HG02571 (cell line): ENCODE results near the gene PCDHGB1.
"Not testable (repeated sequence)": the region's sequence is repeated elsewhere in the genome, so short reads cannot be mapped to it uniquely, and the experiment has no call there.

Experiments used
- ATAC-seq: cut with Tn5 transposase; IDR thresholded peaks from one replicate; pipeline ENCODE4 v1.9.1; 2021; ENCODE audit warnings: mild to moderate bottlenecking, moderate library complexity; ENCODE audit not compliant: unreplicated experiment

Gene PCDHGB1

GRCh38 chr5:141345327-141345726, 4.6 kb upstream of the PCDHGB1 start:
- no peak for ATAC-seq

- ATAC-seq = not testable (repeated sequence)
Observed at GRCh38 chr5:141346017-141346416, 3.9 kb upstream of the PCDHGB1 start.

- no peak for ATAC-seq
Observed at GRCh38 chr5:141351591-141351990, 1.7 kb downstream of the PCDHGB1 start.

- ATAC-seq = no peak
Observed at GRCh38 chr5:141354900-141355469, 5.1 kb downstream of the PCDHGB1 start, which contains the start of gene PCDHGA4. TSS of gene PCDHGA4 (plus strand) at chr5:141355021. CDS start at chr5:141355108, 87 bp downstream.

- no peak for ATAC-seq
Observed at GRCh38 chr5:141355641-141356040, 5.7 kb downstream of the PCDHGB1 start.

GRCh38 chr5:141356133-141356532, 6.2 kb downstream of the PCDHGB1 start:
- no peak for ATAC-seq

GRCh38 chr5:141356950-141357349, 7.1 kb downstream of the PCDHGB1 start:
- no peak for ATAC-seq

GRCh38 chr5:141359790-141360426, 10.0 kb downstream of the PCDHGB1 start, which contains the start of gene PCDHGB2:
TSS of gene PCDHGB2 (plus strand) at chr5:141359994. CDS start at chr5:141360136, 142 bp downstream.
- ATAC-seq = no peak

- no peak for ATAC-seq
Observed at GRCh38 chr5:141360685-141361084, 10.8 kb downstream of the PCDHGB1 start.

GRCh38 chr5:141362719-141363118, 12.8 kb downstream of the PCDHGB1 start:
- no peak for ATAC-seq

- ATAC-seq = no peak
Observed at GRCh38 chr5:141363952-141364660, 14.2 kb downstream of the PCDHGB1 start, which contains the start of gene PCDHGA5. TSS of gene PCDHGA5 (plus strand) at chr5:141364162. CDS start at chr5:141364331, 169 bp downstream.

- ATAC-seq = no peak
Observed at GRCh38 chr5:141366016-141366896, 16.4 kb downstream of the PCDHGB1 start.

GRCh38 chr5:141369994-141370848, 20.3 kb downstream of the PCDHGB1 start, which contains the start of gene PCDHGB3:
TSS of gene PCDHGB3 (plus strand) at chr5:141370242. CDS start at chr5:141370395, 153 bp downstream.
- ATAC-seq = no peak

- no peak for ATAC-seq
Observed at GRCh38 chr5:141371572-141372475, 21.9 kb downstream of the PCDHGB1 start.

- ATAC-seq = no peak
Observed at GRCh38 chr5:141373673-141374317, 23.9 kb downstream of the PCDHGB1 start, which contains the start of gene PCDHGA6. TSS of gene PCDHGA6 (plus strand) at chr5:141373891. CDS start at chr5:141374084, 193 bp downstream.

- no peak for ATAC-seq
Observed at GRCh38 chr5:141374627-141375026, 24.7 kb downstream of the PCDHGB1 start.

- not testable (repeated sequence) for ATAC-seq
Observed at GRCh38 chr5:141375444-141376155, 25.7 kb downstream of the PCDHGB1 start.
